NCI-H187 (cell line): ENCODE data around the gene DPYD.

Experiments used
- DNase-seq, 2 experiments: peaks; one replicate each; lab custom pipeline; 2025; lab: John Stamatoyannopoulos, UW

The DPYD gene

DNA sequence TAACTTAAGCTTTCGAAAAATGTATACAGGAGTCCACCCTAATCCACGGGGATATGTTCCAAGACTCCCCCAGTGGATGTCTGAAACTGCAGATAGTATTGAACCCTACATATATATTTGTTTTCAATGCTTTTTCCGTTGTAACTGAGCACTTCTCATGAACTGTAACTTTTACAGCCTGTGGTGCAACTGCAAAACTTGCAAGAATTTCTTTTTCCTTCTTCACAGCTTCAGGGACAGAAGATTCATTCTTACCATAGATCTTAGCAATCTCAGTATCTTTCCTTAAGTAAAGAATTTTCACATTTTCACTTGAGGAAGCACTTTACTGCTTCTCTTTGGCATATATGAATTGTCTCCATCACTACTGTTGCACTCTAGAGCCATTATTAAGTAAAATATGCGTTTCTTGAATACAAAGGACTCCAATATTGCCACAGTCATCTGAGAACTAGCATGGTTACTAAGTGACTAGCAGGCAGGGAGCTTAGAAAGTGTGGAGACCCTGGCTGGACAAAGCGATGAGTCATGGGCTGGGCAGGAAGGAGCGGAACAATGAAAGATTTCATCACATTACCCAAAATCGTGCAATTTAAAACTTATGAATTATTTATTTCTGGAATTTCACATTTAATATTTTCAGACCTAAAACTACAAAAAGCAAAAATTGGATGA is 14.1 kb downstream of the DPYD start:
- no peak for DNase-seq

DNA sequence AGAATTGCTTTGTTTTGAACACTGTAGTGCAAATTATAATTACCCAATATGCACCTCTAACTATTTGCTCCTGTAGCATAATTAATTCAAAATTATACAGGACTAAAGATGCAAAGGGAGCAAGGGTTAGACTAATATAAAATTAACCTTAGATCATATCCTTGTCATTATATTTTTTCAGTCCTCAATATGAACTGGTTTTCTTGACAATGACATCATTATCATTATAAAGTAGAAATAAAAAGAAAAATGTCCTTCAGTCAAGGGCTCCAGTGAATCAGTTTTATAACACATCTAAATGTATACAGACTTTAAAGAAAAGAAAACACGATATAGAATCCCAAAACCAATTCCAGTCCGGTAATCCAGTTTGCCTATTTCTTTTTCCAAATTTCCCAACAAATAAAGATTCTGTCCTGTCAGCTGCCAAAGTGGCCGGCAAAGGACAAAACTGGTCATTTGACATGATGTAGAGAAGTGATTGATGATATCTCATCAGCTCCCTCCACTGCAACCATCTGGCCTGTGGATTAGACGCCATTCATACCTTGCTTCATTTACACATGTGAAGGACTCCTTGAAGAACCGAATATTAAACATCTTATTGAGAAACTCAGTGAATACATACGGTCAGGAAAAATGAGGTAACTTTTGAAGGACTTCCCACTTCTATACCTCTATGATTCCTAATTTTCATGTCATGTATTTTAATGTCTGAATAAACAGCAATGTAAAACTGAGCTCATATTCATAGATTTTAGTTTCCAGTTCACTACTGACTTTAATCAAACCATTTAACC is 15.5 kb downstream of the DPYD start:
- no peak for DNase-seq

DNA sequence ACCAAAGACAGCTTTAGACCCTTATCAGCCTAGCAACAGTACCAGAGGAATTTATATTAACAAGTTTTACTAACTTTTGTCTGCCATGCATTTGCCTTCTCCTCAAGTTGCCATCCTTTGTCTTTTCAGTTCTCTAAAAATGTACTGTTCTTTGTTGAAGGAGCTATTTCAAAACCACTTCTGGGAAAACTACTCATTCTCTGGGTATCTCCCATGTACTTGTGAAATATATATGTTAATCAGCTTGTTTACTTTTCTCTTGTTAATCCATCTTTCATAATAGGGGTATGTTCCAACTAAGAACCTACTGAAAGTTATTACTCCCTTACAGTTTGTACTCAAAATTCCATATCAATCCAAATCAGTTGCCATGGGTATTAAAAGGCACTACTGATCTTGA is 16.3 kb downstream of the DPYD start:
- DNase-seq, result no peak

DNA sequence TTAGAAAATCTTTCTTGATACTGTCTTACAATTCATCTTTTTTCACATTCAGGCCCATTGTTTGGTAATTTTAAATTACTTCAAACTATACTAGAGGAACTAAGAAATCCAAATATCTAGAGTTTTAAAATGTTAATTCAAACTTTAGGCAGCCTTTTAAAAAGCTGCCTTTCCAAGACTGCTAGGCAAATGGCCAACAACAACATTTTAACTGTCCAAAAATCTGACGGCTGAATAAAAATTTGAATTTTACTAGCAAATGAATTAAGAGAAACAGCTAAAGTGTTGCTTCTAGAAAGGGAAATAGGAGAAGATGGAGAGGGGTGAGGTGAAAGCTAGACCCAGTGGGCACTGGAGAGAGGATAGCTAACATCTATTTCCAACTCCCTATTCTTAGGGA is 17.2 kb downstream of the DPYD start:
- DNase-seq, result no peak

DNA sequence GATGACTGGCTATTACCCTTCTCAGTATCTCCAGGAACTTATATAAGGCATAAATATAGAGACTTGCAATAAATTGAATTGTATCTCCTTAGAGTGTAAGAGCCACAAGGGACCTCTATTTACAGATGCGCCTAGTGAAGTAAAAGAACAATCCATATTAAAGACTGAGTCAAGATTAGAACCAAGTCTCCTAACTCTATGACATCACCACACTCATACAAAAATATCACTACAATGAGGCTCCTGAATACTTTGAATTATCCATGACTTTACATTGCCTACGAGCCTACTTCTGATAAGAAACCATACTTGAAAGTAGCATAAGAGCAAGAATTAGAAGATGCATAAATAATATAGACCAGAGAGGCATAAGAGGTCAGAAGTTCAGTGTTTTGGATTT is 18.8 kb downstream of the DPYD start:
- DNase-seq, result no peak

DNA sequence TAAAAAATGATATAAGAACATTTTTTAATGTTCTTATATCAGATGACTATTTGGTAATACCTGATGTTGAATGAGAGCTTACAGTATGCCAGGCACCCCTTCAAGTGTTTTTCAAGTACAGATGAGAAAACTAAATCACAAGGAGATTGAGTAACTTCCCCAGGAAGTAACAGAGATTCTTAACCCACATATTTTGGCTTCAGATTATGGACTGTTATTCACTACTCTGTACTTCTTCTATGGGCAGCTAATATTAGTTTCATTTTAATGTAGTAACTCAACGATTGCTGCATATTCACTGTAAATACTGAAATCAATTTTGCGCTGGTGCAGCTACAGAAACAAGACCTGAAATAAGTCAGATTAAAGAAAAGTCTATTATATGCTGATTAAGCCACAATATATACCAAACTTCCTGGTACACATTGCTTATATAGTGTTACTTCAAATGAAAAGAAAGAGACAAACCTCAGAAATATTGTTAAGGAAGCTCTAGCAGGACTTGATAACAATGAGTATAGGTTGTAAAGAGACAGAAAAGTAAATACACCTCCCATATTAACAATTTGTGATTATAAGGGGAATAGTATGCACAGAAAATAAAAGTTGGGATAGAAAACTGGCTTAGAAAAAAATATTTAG is 19.7 kb downstream of the DPYD start:
- DNase-seq, result no peak

DNA sequence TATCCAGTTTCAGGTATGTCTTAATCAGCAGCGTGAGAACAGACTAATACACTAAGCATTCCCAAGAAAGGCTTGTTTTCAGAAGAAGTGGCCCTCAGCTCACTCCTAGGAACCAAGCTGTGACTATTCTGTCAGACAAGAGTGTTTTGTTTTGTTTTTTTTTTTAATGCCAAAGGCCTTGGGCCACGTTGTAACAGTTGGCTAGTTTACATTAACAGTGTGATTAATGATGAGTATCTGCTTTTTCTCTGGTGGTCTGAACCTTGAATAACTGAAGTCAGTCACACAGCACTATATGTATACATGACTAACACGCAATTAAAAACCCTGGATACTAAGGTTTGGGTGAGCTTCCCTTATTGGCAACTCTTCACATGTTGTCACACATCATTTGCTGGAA is 21.9 kb downstream of the DPYD start:
- DNase-seq, result no peak

DNA sequence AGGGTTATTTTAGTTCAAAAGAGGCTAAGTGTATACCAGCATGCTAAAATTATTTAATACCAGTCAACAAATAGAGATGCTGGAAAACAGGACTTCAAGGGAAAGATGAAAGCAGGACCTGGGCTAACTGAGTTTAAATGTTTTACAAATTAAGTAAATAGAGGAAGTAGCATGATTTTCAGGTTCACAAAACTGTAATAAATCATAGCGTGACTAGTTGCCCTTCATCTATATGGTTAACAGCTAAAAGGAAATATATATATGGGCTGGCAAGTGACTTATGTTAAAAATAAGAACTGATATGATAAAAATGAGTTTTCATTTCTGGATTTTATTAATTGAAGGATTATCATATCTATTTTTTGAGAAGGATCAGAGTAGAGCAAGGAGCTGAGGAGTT is 25.6 kb downstream of the DPYD start:
- DNase-seq, result no peak

DNA sequence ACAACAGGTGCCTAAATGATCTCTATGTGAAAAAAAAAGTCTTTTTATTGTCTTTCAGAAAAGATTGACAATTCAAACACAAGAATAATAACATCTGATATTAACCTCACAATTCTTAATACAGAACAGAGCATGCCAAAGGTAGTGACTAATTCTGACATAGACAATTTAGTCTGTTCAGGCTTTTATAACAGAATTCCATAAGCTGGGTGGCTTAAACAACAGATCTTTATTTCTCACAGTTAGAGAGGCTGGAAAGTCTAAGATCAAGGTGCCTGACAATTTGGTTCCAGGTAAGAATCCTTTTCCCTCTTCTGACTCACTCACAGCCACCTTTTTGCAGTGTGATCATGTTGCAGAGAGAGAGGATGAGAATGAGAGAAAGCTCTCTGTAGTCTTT is 27.0 kb downstream of the DPYD start:
- DNase-seq, result no peak

DNA sequence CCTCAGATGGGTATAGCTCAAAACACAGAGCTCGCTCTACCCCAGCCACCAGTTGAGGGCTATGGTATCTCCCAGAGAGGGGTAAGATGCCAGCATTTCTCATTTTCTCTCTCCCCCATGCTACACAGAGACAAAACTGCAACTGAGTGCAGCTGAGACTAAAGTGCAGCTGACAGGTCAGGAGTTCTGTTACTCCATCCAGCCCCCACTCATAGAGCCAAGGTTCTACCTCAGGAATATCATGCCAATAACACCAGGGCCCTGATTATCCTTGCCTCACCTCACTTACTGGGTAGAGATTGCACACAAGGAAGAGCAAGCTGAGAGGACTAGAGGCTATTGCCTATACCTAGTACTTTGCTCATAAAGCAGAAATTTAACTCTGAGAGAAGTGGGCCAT is 34.6 kb downstream of the DPYD start:
- no peak for DNase-seq

DNA sequence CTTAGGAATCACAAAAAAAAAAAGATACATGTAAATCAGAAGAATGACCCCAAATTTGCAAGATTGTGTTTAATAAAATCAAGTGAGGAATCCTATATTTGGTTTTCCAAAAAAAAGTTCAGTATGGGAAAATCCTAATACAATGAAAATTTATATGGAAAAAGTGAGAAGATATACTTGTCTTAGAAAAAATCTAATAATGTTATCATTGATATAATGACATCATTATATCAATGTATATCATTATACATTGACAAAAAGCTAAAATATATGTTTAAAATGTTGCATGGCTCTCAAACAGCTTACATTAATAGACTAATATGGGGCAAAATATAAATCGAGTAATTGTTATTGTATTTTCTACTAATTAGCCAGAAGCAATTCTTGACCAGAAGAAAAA is 37.0 kb downstream of the DPYD start:
- no peak for DNase-seq

DNA sequence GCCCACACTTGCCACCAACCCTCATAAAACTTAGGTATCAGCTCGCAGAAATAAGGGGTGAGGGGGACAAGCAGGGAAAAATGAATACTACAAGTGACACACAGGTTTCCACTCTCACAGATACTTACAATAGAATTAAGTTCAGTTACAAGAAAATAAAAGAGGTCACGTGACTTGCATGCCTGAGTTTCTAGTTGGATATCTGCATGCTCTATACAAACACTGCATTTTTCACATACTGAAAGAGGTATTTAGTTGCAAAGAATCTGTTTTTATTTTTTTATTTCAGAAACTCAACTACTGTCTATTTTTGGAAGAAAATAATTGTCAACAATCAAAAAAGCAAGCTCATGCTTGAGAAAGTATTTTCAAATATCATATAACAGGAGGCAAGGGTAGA is 43.5 kb downstream of the DPYD start:
- DNase-seq, result no peak

DNA sequence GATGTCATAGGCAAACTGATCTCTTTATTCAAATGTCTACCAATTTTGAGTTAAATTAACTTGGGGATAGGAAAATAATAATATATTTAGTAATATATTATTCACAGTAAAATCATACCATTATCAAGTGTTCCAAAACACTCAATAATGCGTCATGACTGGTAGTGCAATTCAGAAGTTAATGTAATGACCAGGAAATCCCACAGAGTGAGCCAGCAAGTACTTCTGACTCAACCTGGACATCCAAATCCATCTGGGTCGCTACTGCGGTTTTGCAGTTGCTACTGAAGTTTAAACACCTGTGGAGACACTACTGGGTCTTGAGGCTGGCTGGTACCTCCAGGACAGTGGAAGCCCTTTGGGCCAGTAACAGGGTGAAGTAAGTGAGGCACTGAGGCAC is 44.8 kb downstream of the DPYD start:
- no peak for DNase-seq

DNA sequence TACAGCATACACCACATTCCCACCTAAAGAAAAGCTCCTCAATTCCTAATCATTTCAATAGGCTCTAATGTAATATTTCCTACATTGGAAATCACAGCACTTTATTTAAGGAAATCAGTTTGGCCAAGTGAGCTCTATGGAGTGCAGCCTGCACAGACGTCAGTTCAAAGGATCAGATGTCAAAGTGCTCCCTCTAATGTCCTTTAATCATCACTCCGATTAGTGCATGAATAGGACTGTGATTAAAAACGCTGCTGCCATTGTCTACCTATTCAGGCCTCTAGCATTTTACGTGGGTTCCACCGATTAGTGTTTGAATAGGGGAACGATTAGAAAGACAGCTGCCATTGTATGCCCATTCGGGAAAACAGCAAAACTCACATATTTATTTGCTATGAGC is 50.2 kb downstream of the DPYD start:
- DNase-seq, result no peak

DNA sequence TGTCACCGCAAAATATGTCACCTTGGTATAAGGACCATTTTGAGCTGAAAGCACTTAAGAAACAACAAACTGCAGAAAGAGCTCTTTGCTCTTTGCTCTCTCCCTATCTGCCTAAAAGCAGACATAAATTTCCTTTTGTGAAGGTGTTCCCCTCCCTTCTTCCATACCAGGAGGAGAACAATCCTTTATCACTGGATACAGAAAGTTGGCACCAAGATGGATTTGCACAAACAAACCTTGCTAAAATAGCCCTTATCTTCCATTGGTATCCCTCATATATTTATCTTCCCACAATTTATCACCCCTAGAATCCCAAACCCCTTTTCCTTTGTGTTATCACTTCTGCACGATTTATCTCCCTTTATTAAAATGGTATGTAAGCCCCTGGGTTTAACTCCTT is 51.4 kb downstream of the DPYD start:
- no peak for DNase-seq

DNA sequence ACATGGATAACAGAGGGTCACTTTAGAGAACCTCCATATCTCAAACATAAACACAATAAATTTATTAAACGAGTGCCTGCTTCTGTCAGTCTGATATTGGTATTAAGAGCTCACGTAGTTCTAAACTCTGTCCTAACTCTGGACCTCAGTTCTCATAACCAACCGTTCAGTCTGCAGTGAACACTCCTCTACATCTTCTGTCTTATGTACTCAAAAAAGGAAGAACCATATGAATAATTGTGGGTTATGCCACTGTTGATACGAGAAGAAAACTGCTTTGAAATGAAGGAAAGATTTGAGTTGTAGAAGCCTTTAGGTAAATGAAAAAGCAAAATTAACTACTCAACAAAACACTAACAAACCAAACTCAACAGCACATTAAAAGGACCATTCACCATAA is 53.7 kb downstream of the DPYD start:
- no peak for DNase-seq

DNA sequence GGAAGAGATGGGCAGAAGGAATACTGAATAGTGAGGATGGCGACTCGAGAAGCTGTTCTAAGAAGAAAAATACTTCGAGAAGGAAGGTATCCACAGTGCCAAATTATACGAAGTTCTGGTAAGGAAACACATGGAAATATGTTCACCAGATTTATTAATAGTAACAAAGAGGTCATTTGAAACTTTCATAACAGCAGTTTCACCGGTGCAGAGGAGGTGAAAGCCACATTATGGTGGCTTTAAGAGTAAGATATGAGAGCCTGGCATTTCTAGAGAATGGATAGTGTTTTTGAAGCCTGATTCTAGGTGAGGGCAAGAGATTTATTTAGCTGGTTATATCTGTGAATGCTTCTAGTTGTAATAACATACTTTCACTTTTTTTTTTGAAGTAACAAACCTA is 56.2 kb downstream of the DPYD start:
- DNase-seq, result no peak

DNA sequence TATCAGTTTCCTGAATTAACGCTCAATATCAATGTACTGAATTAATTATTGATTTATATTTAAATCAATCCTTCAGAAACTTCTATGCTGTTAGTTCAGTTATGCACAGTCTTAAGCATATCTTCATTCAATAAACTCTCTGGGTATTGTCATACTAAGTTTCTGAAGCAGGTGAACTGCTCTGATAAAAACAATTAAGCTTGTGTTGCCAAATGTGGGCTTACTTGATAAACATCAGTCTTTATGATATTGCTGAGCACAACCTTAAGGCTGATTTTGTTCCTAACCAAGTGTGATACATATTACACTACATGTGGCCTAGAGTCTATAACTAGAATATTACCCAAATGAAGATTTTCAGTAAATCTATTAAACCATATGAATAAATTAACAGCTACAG is 67.6 kb downstream of the DPYD start:
- no peak for DNase-seq

DNA sequence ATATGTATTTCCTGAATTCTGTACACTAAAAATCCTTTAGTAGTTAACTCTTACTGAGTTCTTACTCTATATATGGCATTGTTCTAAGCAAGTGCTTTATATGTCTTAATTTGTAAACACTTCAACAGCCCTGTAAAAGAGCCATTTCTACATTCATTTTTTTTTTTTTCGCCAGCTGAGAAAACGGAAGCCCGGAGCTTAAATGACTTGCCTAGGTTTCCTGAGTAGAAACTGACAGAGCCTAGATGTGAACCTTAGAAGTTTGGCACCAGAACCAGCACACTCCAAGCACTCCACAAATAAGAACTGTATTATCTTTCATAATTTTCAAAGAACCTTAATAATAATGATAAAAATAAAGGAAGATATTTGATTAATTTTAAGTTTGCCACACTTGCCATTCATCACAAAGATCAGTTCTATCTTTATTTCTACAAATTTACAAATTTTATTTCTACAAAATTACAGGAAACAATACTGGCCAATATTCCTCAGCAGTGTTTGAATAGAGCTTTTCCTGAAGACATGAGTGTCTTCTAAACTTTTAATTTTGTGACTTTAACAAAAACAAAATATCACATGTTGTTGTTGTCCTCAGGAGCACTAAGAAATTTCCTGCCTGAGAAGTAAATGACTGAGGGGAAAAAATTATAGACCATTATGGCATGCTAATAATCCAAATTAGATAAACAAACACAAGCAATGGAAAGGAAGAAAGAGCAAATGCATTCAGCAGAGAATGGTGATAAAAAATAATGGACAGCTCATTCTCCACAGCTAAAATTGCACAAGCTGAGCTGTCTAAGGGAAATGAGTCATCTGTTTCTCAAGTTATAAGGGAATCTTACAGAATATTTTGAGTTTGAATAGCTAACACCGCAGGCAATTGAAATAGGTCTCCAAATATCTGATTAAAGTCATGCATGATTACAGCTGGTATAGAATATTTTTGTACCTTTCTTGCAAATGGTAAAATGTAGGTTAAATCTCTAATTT is 71.2 kb downstream of the DPYD start:
- DNase-seq, result no peak

DNA sequence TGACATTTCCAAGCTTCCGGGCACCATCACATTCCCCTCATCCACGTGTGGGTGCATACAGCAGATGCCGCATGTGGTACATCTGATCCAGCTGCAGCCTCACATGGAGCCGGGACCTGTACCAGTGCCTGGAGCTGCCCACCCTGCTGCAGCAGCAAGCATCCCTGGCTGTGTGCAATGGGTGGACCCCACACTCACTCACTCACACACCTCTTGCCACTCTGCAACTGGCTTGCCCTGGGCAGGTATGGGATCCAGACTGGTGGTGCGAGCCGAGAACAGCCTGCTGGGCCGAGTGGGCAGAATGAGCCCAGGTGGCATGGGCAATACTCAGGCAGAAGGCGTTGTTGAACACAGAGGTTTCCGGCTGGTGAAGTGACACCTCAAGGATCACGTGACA is 75.0 kb downstream of the DPYD start:
- DNase-seq, result no peak

DNA sequence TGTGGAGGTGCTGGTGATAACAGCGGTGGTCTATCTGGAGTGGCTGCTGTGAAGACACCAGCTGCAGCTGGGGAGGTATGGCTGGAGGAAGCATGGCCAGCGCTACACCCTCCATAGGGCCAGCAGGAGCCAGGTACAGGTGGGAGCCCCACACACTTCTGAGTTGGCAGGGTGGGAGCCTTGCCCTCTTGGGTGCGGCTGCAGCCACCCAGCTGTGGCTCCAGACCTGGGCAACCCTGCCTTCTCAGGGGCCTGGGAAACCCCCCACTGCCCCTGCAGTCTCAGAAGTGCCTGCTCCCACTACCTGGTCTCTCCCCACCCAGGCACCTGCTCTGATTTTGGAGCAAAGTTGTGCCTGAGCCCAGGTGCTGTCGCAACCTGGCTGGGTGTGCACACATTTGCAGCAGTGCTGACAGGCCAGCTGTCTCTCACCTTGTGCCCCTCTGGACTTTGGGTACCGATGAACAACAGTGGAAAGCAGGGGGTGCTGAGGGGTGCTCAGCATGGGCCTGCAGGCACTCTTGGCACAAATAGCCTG is 76.2 kb downstream of the DPYD start:
- no peak for DNase-seq

DNA sequence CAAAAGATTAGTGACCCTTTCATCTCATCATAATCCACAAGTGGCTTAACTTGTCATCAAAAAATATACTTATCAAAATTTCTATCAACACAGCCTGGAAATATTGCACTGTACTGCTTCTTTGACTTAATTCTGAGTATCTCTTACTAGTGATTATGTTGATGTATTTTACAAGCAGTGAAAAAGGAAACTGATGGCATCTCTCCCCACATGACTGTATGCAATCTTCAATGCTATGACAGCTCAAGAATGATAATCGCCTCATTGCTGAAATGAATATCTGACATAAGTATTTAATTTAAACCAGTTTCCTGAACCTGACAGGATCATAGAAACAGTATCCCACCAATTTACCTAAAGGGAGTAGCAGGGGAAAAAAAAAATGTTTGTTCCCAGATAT is 79.5 kb downstream of the DPYD start:
- DNase-seq, result no peak
